Duodenal mucosa (tissue), 2 donors: ENCODE data around the gene IL33.

ENCODE experiments used
- H3K27ac ChIP-seq: one replicate; pipeline ENCODE4 v1.7.0; 2013; ENCODE audit warnings: low read depth, low read length
- H3K27me3 ChIP-seq, 2 donors: one replicate each; pipeline ENCODE4 v1.7.0; 2013; ENCODE audit warnings: low read length in 2 of 2, control low read depth in 1 of 2; ENCODE audit not compliant: insufficient read depth in 2 of 2, control insufficient read depth in 1 of 2
- H3K36me3 ChIP-seq, 2 donors: one replicate each; pipeline ENCODE4 v1.7.0; 2013; ENCODE audit warnings: low read length in 2 of 2, control low read depth in 1 of 2; ENCODE audit not compliant: insufficient read depth in 2 of 2, control insufficient read depth in 1 of 2
- H3K4me1 ChIP-seq, 2 donors: one replicate each; pipeline ENCODE4 v1.7.0; 2013; ENCODE audit warnings: low read length in 2 of 2, control low read depth in 1 of 2; ENCODE audit not compliant: insufficient read depth in 2 of 2, control insufficient read depth in 1 of 2
- H3K4me3 ChIP-seq, 2 donors: one replicate each; pipeline ENCODE4 v1.7.0; 2013; ENCODE audit warnings: low read length in 2 of 2, low read depth in 1 of 2
- H3K9ac ChIP-seq, 2 donors: one replicate each; pipeline ENCODE4 v1.7.0; 2013; ENCODE audit warnings: low read length in 2 of 2, low read depth in 1 of 2
- H3K9me3 ChIP-seq, 2 donors: one replicate each; pipeline ENCODE4 v1.7.0; 2013; ENCODE audit warnings: low read length in 2 of 2, control low read depth in 1 of 2; ENCODE audit not compliant: control insufficient read depth in 1 of 2

IL33 gene

GRCh38 chr9:6188906-6189305 lies 26.7 kb upstream of the IL33 start:
- Histone ChIP-seq H3K4me3 (no peak overlapping the region), H3K27me3 (no peaks in the 10 kb centered on the region)

GRCh38 chr9:6194934-6195333 lies 20.7 kb upstream of the IL33 start:
- Histone ChIP-seq H3K4me3 (no peak overlapping the region), H3K27ac (no peak overlapping the region), H3K9me3 (no peaks in the 10 kb centered on the region), H3K4me1 (no peaks in the 10 kb centered on the region), H3K36me3 (no peaks in the 10 kb centered on the region), H3K9ac (no peak overlapping the region), H3K27me3 (no peaks in the 10 kb centered on the region)

More at GRCh38 chr9:6188906-6189305, 26.7 kb upstream of the IL33 start:
- Histone ChIP-seq H3K4me1 (no peaks in the 10 kb centered on the region), H3K27ac (no peak overlapping the region), H3K9ac (no peak overlapping the region), H3K9me3 (no peaks in the 10 kb centered on the region), H3K36me3 (no peaks in the 10 kb centered on the region)

- H3K27ac ChIP-seq = no peak overlapping the region
- H3K9me3 ChIP-seq = no peaks in the 10 kb centered on the region
- H3K4me3 ChIP-seq = no peak overlapping the region
- H3K36me3 ChIP-seq = no peaks in the 10 kb centered on the region
- no peaks in the 10 kb centered on the region for H3K4me1 ChIP-seq
- no peak overlapping the region for H3K9ac ChIP-seq
- H3K27me3 ChIP-seq = no peaks in the 10 kb centered on the region
Observed at GRCh38 chr9:6195714-6196360, 19.8 kb upstream of the IL33 start.

GRCh38 chr9:6197330-6197729 lies 18.3 kb upstream of the IL33 start:
- H3K36me3 ChIP-seq = no peaks in the 10 kb centered on the region
- no peak overlapping the region for H3K27ac ChIP-seq
- H3K4me3 ChIP-seq = no peak overlapping the region
- no peaks in the 10 kb centered on the region for H3K9me3 ChIP-seq
- H3K4me1 ChIP-seq = no peaks in the 10 kb centered on the region
- H3K9ac ChIP-seq = no peak overlapping the region
- H3K27me3 ChIP-seq = no peaks in the 10 kb centered on the region

GRCh38 chr9:6198251-6198650 lies 17.4 kb upstream of the IL33 start:
- Histone ChIP-seq H3K27ac (no peak overlapping the region), H3K4me3 (no peak overlapping the region), H3K27me3 (no peaks in the 10 kb centered on the region), H3K9ac (no peak overlapping the region), H3K4me1 (no peaks in the 10 kb centered on the region), H3K9me3 (no peaks in the 10 kb centered on the region), H3K36me3 (no peaks in the 10 kb centered on the region)

GRCh38 chr9:6199596-6199995 lies 16.0 kb upstream of the IL33 start:
- Histone ChIP-seq H3K36me3 (no peaks in the 10 kb centered on the region), H3K27me3 (no peaks in the 10 kb centered on the region), H3K4me1 (no peaks in the 10 kb centered on the region), H3K9me3 (no peaks in the 10 kb centered on the region), H3K4me3 (no peak overlapping the region), H3K9ac (no peak overlapping the region), H3K27ac (no peak overlapping the region)

GRCh38 chr9:6200761-6201160 lies 14.8 kb upstream of the IL33 start:
- no peak overlapping the region for H3K27ac ChIP-seq
- no peaks in the 10 kb centered on the region for H3K27me3 ChIP-seq
- H3K4me3 ChIP-seq = no peak overlapping the region
- H3K36me3 ChIP-seq = no peaks in the 10 kb centered on the region
- H3K4me1 ChIP-seq = no peaks in the 10 kb centered on the region
- H3K9me3 ChIP-seq = no peaks in the 10 kb centered on the region
- H3K9ac ChIP-seq = no peak overlapping the region

GRCh38 chr9:6209966-6210365 lies 5.6 kb upstream of the IL33 start:
- Histone ChIP-seq H3K36me3 (no peaks in the 10 kb centered on the region), H3K9ac (no peak overlapping the region), H3K27me3 (no peaks in the 10 kb centered on the region), H3K27ac (no peak overlapping the region), H3K4me1 (no peaks in the 10 kb centered on the region), H3K4me3 (no peak overlapping the region), H3K9me3 (peaks cover 2 to 17% of the 10 kb centered on the region in 2 donors)

GRCh38 chr9:6212722-6213375 lies 2.8 kb upstream of the IL33 start:
- Histone ChIP-seq H3K27me3 (no peaks in the 10 kb centered on the region), H3K27ac (no peak overlapping the region), H3K4me1 (no peaks in the 10 kb centered on the region), H3K36me3 (no peaks in the 10 kb centered on the region), H3K9ac (no peak overlapping the region), H3K9me3 (peaks cover 2 to 17% of the 10 kb centered on the region in 2 donors), H3K4me3 (no peak overlapping the region)

GRCh38 chr9:6214434-6214833 lies 1.2 kb upstream of the IL33 start:
- Histone ChIP-seq H3K9ac (no peak overlapping the region), H3K4me1 (no peaks in the 10 kb centered on the region), H3K4me3 (no peak overlapping the region), H3K27me3 (no peaks in the 10 kb centered on the region), H3K36me3 (no peaks in the 10 kb centered on the region), H3K9me3 (peaks cover 2 to 9% of the 10 kb centered on the region in 2 donors), H3K27ac (no peak overlapping the region)
